ENCODE measurements around the gene RPLP2.

Gene RPLP2

GRCh38 chr11:825366-826226 lies 15.8 kb downstream of the RPLP2 start:
- DNase-seq: no peak

- DNase-seq: peak; percentile 1
These were observed 16.5 kb downstream of the RPLP2 start for GRCh38 chr11:826227-826621.

GRCh38 chr11:826836-827145 lies 17.0 kb downstream of the RPLP2 start:
- DNase-seq: no peak

GRCh38 chr11:827146-827896 lies 17.6 kb downstream of the RPLP2 start:
- DNase-seq: peak; percentile 72

GRCh38 chr11:827897-828192 lies 18.1 kb downstream of the RPLP2 start, which contains the start of gene CRACR2B:
Gene CRACR2B (plus strand): TSS chr11:827919. CDS start chr11:828608, 689 bp downstream.
- DNase-seq: no peak

GRCh38 chr11:828506-829175 lies 18.9 kb downstream of the RPLP2 start:
- peak; percentile 85 for DNase-seq

- no peak for DNase-seq
These were observed 19.5 kb downstream of the RPLP2 start for GRCh38 chr11:829176-829846.

- DNase-seq: no peak
These were observed 20.1 kb downstream of the RPLP2 start for GRCh38 chr11:829847-830294.

- peak; percentile 88 for DNase-seq
These were observed 20.7 kb downstream of the RPLP2 start for GRCh38 chr11:830295-831117.

- peak; percentile 56 for DNase-seq
These were observed 21.5 kb downstream of the RPLP2 start for GRCh38 chr11:831118-831864.

- no peak for DNase-seq
These were observed 22.3 kb downstream of the RPLP2 start for GRCh38 chr11:831961-832528.

GRCh38 chr11:832529-833113 lies 22.9 kb downstream of the RPLP2 start, which contains the start of gene CD151:
Gene CD151 (plus strand): TSS chr11:832952. CDS start chr11:836070, 3,118 bp downstream.
- peak; percentile 89 for DNase-seq

GRCh38 chr11:833114-833791 lies 23.5 kb downstream of the RPLP2 start:
- peak; percentile 91 for DNase-seq

GRCh38 chr11:833849-834311 lies 24.1 kb downstream of the RPLP2 start:
- DNase-seq: peak; percentile 52

GRCh38 chr11:834371-835316 lies 24.9 kb downstream of the RPLP2 start:
- peak; percentile 49 for DNase-seq

- no peak for DNase-seq
These were observed 26.5 kb downstream of the RPLP2 start for GRCh38 chr11:836274-836673.

- DNase-seq: no peak
These were observed 26.9 kb downstream of the RPLP2 start for GRCh38 chr11:836700-837099.

GRCh38 chr11:837189-837989 lies 27.6 kb downstream of the RPLP2 start:
- DNase-seq: no peak
